Ovary (tissue), 3 donors: ENCODE results near the gene MIER2.

Experiments
- EP300 ChIP-seq: sonication (generic); formaldehyde crosslinking; IDR thresholded peaks from one replicate; pipeline ENCODE4 v1.6.1; 2017; ENCODE audit warnings: antibody characterized with exemption
- POLR2A ChIP-seq: fragments of 450-650 bp; IDR thresholded peaks from one replicate; pipeline ENCODE4 v1.6.1; 2017; ENCODE audit warnings: antibody characterized with exemption, mild to moderate bottlenecking, moderate library complexity
- TF ChIP-seq, protein P1 (sequence below), 3 donors: fragments of 450-650 bp in 2 of 3; fragments of 200-600 bp in 1 of 3; IDR thresholded peaks; one replicate each; pipeline versions ENCODE4 v1.5.1 to v1.8.0; 2016 to 2022; ENCODE audit warnings: antibody characterized with exemption in 3 of 3, mild to moderate bottlenecking in 1 of 3
- donor health status: DM: no; HTN: no; CAD: no.

- TF ChIP-seq, protein P1, sequence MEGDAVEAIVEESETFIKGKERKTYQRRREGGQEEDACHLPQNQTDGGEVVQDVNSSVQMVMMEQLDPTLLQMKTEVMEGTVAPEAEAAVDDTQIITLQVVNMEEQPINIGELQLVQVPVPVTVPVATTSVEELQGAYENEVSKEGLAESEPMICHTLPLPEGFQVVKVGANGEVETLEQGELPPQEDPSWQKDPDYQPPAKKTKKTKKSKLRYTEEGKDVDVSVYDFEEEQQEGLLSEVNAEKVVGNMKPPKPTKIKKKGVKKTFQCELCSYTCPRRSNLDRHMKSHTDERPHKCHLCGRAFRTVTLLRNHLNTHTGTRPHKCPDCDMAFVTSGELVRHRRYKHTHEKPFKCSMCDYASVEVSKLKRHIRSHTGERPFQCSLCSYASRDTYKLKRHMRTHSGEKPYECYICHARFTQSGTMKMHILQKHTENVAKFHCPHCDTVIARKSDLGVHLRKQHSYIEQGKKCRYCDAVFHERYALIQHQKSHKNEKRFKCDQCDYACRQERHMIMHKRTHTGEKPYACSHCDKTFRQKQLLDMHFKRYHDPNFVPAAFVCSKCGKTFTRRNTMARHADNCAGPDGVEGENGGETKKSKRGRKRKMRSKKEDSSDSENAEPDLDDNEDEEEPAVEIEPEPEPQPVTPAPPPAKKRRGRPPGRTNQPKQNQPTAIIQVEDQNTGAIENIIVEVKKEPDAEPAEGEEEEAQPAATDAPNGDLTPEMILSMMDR (IDR thresholded peaks at IDR 0.05): no peak
- TF ChIP-seq POLR2A (no peak), EP300 (no peak)
These were observed 30.4 kb downstream of the MIER2 start for GRCh38 chr19:313988-314815.
